Left kidney (tissue), 2 donors: ENCODE measurements around the gene SDF2L1. TPM values are rescaled to one million over a fixed set of nuclear protein-coding genes. Genes with fewer than 3 reads are reported as not detected.
"Not testable (repeated sequence)": the region's sequence is repeated elsewhere in the genome, so short reads cannot be mapped to it uniquely, and the experiment has no call there.

Source experiments
- DNase-seq: peaks from one replicate; pipeline ENCODE4 v3.0.0-alpha.2; 2013
- polyA plus RNA-seq: library from polyadenylated mRNA; unstranded; fragments of 120-200 nt; gene quantifications from one replicate; pipeline ENCODE4 v1.2.1, GENCODE V29; 2013; ENCODE audit not compliant: insufficient read length

SDF2L1 gene
- polyA plus RNA-seq, 1 donor = 13.1 TPM

- not testable (repeated sequence) for DNase-seq
These were observed 24.8 kb upstream of the SDF2L1 start for GRCh38 chr22:21617337-21617736.

GRCh38 chr22:21621025-21621424, 21.1 kb upstream of the SDF2L1 start:
- DNase-seq = no peak

- no peak for DNase-seq
These were observed 19.8 kb upstream of the SDF2L1 start for GRCh38 chr22:21622011-21622918.

GRCh38 chr22:21622919-21623647, 19.0 kb upstream of the SDF2L1 start:
- DNase-seq = no peak

- DNase-seq = no peak
These were observed 18.5 kb upstream of the SDF2L1 start for GRCh38 chr22:21623648-21623970.

GRCh38 chr22:21624120-21624879, 17.8 kb upstream of the SDF2L1 start:
- DNase-seq = no peak

- DNase-seq = no peak
These were observed 17.0 kb upstream of the SDF2L1 start for GRCh38 chr22:21624880-21625791.

GRCh38 chr22:21626073-21626734, 15.9 kb upstream of the SDF2L1 start:
- DNase-seq = no peak

GRCh38 chr22:21626735-21627469, 15.2 kb upstream of the SDF2L1 start:
- no peak for DNase-seq

- no peak for DNase-seq
These were observed 13.5 kb upstream of the SDF2L1 start for GRCh38 chr22:21628386-21629254.

GRCh38 chr22:21629255-21630149, 12.6 kb upstream of the SDF2L1 start, which contains the start of gene YDJC:
YDJC (minus strand) TSS chr22:21630022; CDS start chr22:21630014, 8 bp downstream.
- peak; percentile 90 for DNase-seq

- no peak for DNase-seq
These were observed 11.1 kb upstream of the SDF2L1 start for GRCh38 chr22:21631025-21631424.

- no peak for DNase-seq
These were observed 9.7 kb upstream of the SDF2L1 start, which contains the start of gene CCDC116 for GRCh38 chr22:21632237-21632895. CCDC116 (plus strand) TSS chr22:21632760; CDS start chr22:21633182, 422 bp downstream.

GRCh38 chr22:21632931-21633330, 9.2 kb upstream of the SDF2L1 start:
- DNase-seq = no peak

GRCh38 chr22:21633481-21633880, 8.6 kb upstream of the SDF2L1 start:
- DNase-seq = no peak

- no peak for DNase-seq
These were observed 8.0 kb upstream of the SDF2L1 start for GRCh38 chr22:21634081-21634480.

GRCh38 chr22:21634844-21635243, 7.3 kb upstream of the SDF2L1 start:
- no peak for DNase-seq
